T-helper 22 cell (primary cell): ENCODE data around the gene CSNK1G1.

Experiments used
- DNase-seq: peaks from one replicate; pipeline ENCODE4 v3.0.0-alpha.2; 2020; ENCODE audit warnings: low read depth

CSNK1G1 gene

GRCh38 chr15:64191971-64192830 is 163.8 kb downstream of the CSNK1G1 start:
- no peak for DNase-seq

- no peak for DNase-seq
Measured at GRCh38 chr15:64187396-64188191, 168.4 kb downstream of the CSNK1G1 start.

- DNase-seq = no peak
Measured at GRCh38 chr15:64185146-64185911, 170.6 kb downstream of the CSNK1G1 start.

- DNase-seq = no peak
Measured at GRCh38 chr15:64182859-64183370, 173.1 kb downstream of the CSNK1G1 start.

GRCh38 chr15:64180235-64180824 is 175.6 kb downstream of the CSNK1G1 start:
- no peak for DNase-seq

- no peak for DNase-seq
Measured at GRCh38 chr15:64166102-64166890, 189.7 kb downstream of the CSNK1G1 start.

- DNase-seq = no peak
Measured at GRCh38 chr15:64164436-64164835, 191.5 kb downstream of the CSNK1G1 start.

GRCh38 chr15:64163659-64164362 is 192.2 kb downstream of the CSNK1G1 start:
- no peak for DNase-seq

GRCh38 chr15:64162869-64163658 is 192.9 kb downstream of the CSNK1G1 start, which contains the start of gene PPIB:
PPIB (minus strand) TSS chr15:64163022; CDS start chr15:64162986, 36 bp downstream.
- DNase-seq = peak; percentile 96

- DNase-seq = no peak
Measured at GRCh38 chr15:64162478-64162868, 193.5 kb downstream of the CSNK1G1 start.

GRCh38 chr15:64161688-64162477 is 194.1 kb downstream of the CSNK1G1 start:
- DNase-seq = no peak

- no peak for DNase-seq
Measured at GRCh38 chr15:64158363-64159134, 197.4 kb downstream of the CSNK1G1 start.

- no peak for DNase-seq
Measured at GRCh38 chr15:64157599-64158125, 198.3 kb downstream of the CSNK1G1 start.

GRCh38 chr15:64156652-64157331 is 199.2 kb downstream of the CSNK1G1 start:
- DNase-seq = no peak

GRCh38 chr15:64155802-64156651 is 199.9 kb downstream of the CSNK1G1 start:
- no peak for DNase-seq
